IPS-15b (cell line): ENCODE results near the gene NIPSNAP3A.
"Not testable (repeated sequence)": the region's sequence is repeated elsewhere in the genome, so short reads cannot be mapped to it uniquely, and the experiment has no call there.

Experiments
- H3K27me3 ChIP-seq: one replicate; pipeline ENCODE4 v1.6.1; 2013; ENCODE audit warnings: low read length; ENCODE audit not compliant: control insufficient read depth, insufficient read depth
- H3K36me3 ChIP-seq: one replicate; pipeline ENCODE4 v1.6.1; 2013; ENCODE audit warnings: low read length; ENCODE audit not compliant: control insufficient read depth, insufficient read depth
- H3K4me1 ChIP-seq: one replicate; pipeline ENCODE4 v1.6.1; 2013; ENCODE audit warnings: mild to moderate bottlenecking, low read length; ENCODE audit not compliant: control insufficient read depth, insufficient read depth
- H3K4me3 ChIP-seq: one replicate; pipeline ENCODE4 v1.5.1; 2013; ENCODE audit warnings: low read depth, low read length
- H3K9ac ChIP-seq: one replicate; pipeline ENCODE4 v1.6.1; 2013; ENCODE audit warnings: low read depth, mild to moderate bottlenecking, low read length
- H3K9me3 ChIP-seq: one replicate; pipeline ENCODE4 v1.6.1; 2013; ENCODE audit warnings: mild to moderate bottlenecking, low read length; ENCODE audit not compliant: control insufficient read depth, insufficient read depth

The NIPSNAP3A gene

GRCh38 chr9:104748359-104749031 is 1.0 kb downstream of the NIPSNAP3A start:
- Histone ChIP-seq H3K27me3 (peaks cover 6% of the 10 kb centered on the region), H3K9me3 (no peaks in the 10 kb centered on the region), H3K36me3 (no peaks in the 10 kb centered on the region), H3K4me3 (peak overlapping the region; percentile 91), H3K4me1 (peaks cover 2% of the 10 kb centered on the region), H3K9ac (peak overlapping the region; percentile 47)

DNA sequence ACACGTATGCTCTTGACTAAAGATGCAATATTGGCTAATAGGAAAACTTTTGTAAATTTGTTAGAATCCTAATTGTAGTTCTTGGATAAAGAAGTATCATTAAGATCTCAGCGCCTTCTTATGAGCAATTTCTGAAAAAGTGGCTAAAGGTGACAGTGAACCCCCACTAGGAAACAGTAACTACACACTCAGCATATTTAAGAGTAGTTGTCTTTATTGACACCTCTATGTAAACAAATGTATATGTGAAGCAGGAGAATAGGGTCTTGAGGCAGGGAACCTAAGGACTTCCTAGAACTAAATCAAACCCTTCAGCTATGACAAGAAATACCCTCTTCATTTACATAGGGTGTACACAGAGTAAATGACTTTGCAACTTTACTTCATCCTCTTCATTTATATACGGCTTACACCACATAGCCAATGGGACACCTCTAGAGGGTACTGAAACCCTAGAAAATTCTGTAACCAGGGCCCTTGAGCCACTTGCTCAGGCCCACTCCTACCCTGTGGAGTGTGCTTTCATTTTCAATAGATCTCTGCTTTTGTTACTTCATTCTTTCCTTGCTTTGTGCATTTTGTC is 2.8 kb downstream of the NIPSNAP3A start:
- Histone ChIP-seq H3K4me3 (no peak overlapping the region), H3K36me3 (no peaks in the 10 kb centered on the region)

GRCh38 chr9:104758974-104759373 is 11.5 kb downstream of the NIPSNAP3A start:
- Histone ChIP-seq H3K9ac (no peak overlapping the region), H3K36me3 (no peaks in the 10 kb centered on the region), H3K4me3 (no peak overlapping the region), H3K9me3 (no peaks in the 10 kb centered on the region), H3K4me1 (no peaks in the 10 kb centered on the region), H3K27me3 (peaks cover 2% of the 10 kb centered on the region)

More for the DNA sequence above, 2.8 kb downstream of the NIPSNAP3A start:
- Histone ChIP-seq H3K4me1 (peaks cover 2% of the 10 kb centered on the region), H3K27me3 (peaks cover 6% of the 10 kb centered on the region), H3K9me3 (no peaks in the 10 kb centered on the region), H3K9ac (no peak overlapping the region)

DNA sequence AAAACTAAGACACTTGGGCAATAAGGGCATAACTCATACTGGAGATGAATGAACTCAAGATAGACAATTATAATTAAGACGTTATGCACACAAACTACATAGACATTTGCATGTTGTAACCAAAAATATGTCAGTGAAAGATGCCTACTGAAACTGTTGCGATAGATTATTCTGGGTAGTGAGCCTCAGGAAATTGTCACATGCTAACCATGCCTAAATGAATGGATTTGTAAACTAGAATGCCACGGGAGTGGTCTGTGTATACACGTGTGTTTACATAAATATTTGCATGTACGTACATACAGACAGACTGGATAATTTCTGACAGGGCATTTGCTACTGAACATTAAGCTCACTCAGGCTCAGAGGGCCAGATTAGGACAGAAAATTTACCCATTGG is 17.7 kb downstream of the NIPSNAP3A start:
- no peaks in the 10 kb centered on the region for H3K4me1 ChIP-seq
- H3K4me3 ChIP-seq: no peak overlapping the region
- H3K36me3 ChIP-seq: no peaks in the 10 kb centered on the region
- H3K9ac ChIP-seq: no peak overlapping the region
- H3K9me3 ChIP-seq: no peaks in the 10 kb centered on the region
- peaks cover 2% of the 10 kb centered on the region for H3K27me3 ChIP-seq

- Histone ChIP-seq H3K36me3 (no peaks in the 10 kb centered on the region), H3K9me3 (no peaks in the 10 kb centered on the region), H3K9ac (no peak overlapping the region), H3K27me3 (peaks cover 2% of the 10 kb centered on the region), H3K4me1 (no peaks in the 10 kb centered on the region), H3K4me3 (no peak overlapping the region)
Measured at GRCh38 chr9:104766025-104766424, 18.5 kb downstream of the NIPSNAP3A start.

DNA sequence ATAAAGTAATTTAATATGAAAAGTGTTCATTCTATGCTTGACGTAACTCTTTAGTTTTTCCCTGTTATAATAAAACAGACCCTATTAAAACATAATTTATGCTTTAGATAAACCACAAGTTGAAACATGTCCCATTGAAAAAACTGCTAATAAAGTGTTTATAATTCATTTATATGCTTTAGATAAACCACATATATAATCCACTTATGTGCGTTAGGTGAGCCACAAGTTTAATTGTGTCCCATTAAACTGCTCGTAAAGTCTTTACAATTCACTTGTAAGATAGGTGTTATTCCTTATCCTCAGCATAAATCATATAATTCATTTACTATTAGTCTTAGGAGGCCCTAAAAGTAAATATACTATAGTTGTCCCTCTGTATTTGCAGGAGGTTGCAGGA is 20.0 kb downstream of the NIPSNAP3A start:
- Histone ChIP-seq H3K36me3 (no peaks in the 10 kb centered on the region), H3K4me1 (no peaks in the 10 kb centered on the region), H3K9me3 (no peaks in the 10 kb centered on the region), H3K9ac (no peak overlapping the region), H3K27me3 (peaks cover 2% of the 10 kb centered on the region), H3K4me3 (no peak overlapping the region)

DNA sequence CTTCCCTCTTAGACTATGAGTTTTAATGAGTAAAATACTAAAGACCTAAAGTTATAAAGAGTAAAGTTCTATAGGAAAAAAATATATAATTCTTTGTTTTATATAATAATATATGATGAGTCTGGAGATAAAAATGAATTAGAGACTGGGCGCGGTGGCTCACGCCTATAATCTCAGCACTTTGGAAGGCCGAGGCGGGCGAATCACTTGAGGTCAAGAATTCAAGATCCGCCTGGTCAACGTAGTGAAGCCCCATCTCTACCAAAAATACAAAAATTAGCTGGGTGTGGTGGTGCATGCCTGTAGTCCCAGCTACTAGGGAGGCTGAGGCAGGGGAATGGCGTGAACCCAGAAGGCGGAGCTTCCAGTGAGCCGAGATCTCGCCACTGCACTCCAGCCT is 21.5 kb downstream of the NIPSNAP3A start:
- H3K9me3 ChIP-seq, H3K4me3 ChIP-seq, H3K9ac ChIP-seq, H3K27me3 ChIP-seq, H3K4me1 ChIP-seq, H3K36me3 ChIP-seq: not testable (repeated sequence)

DNA sequence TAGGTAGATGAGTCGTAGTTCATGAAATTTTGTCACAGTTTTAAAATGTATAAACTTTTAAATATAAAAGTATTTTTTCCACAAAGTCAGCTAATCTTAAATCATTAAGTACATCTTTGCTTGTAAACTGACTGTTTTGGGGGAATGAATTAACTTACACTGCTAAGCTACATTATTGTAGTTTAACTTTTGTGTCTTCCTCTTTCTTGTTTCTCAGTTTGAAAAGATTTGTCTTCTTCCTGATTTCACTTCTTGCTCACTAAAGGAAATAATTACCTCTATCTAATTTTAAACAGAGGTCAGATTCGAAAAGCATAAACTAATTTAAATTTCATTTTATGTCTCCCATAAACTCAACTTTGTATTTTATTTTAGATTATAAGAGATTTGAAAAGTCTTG is 22.2 kb downstream of the NIPSNAP3A start:
- H3K9ac ChIP-seq: no peak overlapping the region
- H3K9me3 ChIP-seq: no peaks in the 10 kb centered on the region
- no peak overlapping the region for H3K4me3 ChIP-seq
- H3K4me1 ChIP-seq: no peaks in the 10 kb centered on the region
- no peaks in the 10 kb centered on the region for H3K27me3 ChIP-seq
- no peaks in the 10 kb centered on the region for H3K36me3 ChIP-seq

DNA sequence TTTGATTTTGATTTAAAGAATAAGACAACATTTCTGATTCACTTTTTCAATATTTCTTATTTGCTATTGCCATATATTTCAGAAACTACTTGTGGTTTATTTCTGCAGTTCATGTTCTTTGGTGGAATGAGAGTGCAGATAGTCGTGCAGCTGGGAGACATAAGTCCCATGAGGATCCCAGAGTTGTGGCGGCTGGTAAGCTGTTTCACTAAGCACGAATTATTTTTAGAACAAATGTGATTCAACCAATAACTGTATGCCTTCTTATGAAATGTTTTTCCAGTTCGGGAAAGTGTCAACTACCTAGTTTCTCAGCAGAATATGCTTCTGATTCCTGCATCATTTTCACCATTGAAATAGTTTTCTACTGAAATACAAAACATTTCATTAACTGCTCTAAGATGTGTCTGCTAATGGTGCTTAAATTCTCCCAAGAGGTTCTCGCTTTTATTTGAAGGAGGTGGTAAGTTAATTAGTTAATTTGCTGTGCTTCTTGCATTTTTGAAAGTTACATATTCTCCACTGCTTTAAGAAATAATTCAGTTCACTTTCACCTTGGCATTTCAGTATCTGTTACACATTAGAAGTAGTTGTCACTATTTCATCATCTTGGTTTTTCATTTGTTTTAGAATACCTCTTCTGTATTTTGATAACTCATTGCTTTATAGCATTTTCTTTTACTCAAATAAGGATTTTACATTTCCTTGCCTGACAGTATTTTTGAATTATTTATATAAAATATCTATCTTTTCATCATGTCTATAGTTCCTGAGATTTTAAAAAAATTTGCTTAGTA is 25.4 kb downstream of the NIPSNAP3A start:
- H3K9ac ChIP-seq: no peak overlapping the region
- H3K27me3 ChIP-seq: no peaks in the 10 kb centered on the region
- no peaks in the 10 kb centered on the region for H3K4me1 ChIP-seq
- no peak overlapping the region for H3K4me3 ChIP-seq
- no peaks in the 10 kb centered on the region for H3K9me3 ChIP-seq
- H3K36me3 ChIP-seq: no peaks in the 10 kb centered on the region

DNA sequence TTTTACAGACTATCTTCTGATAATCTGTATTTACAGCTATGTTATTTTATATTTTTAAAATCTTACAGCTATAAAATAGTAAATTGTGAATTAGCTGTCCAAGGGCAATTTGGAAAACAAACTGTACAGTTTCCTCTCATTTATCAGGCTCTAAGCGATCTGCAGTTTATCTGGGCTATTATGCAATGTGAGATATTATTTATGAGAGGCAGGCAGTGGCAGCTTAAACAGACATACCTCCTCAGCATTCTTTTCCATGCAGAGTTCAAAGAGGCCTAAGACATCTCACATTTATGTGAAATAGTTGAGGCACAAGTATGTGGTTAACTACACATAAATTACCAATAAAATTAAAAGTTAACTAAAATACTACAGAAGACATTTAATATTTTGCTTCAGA is 26.6 kb downstream of the NIPSNAP3A start:
- H3K4me1 ChIP-seq: no peaks in the 10 kb centered on the region
- H3K36me3 ChIP-seq: no peaks in the 10 kb centered on the region
- H3K9me3 ChIP-seq: no peaks in the 10 kb centered on the region
- H3K4me3 ChIP-seq: no peak overlapping the region
- no peak overlapping the region for H3K9ac ChIP-seq
- no peaks in the 10 kb centered on the region for H3K27me3 ChIP-seq

DNA sequence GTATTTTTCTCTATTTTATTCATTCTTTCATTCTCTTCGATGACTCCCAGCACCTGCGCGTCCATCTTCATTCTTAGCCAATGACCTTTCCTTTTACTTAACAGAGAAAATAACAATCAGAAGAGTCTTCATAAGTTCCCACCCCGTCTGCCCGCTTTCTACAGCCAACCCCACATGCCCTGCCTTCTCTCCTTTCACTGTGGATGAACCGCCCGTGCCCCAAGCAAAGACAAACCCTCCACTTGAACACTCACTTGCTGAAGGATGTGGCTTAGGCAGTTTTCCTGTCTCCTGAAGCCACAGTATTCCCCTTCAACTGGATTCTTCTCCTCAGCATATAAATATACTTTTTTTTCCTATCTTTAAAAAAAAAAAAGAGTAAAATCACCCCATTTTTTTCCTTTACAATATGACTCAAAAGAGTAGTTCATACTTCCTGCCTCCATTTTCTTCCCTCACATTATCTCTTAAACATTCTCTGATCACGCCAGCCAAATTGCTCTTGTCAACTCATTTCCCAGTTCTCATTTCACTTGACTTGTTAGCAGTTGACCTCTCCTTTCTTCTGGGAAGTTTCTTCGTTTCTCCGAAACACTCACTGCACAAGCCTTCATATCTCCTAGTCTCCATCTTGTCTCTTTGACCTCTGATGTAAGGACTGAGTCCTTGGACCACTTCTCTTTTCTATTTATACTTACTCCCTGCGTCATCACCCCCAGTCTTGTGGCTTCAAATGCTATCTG is 27.5 kb downstream of the NIPSNAP3A start:
- Histone ChIP-seq H3K4me3 (no peak overlapping the region), H3K36me3 (no peaks in the 10 kb centered on the region), H3K9me3 (no peaks in the 10 kb centered on the region), H3K4me1 (no peaks in the 10 kb centered on the region), H3K27me3 (no peaks in the 10 kb centered on the region), H3K9ac (no peak overlapping the region)
